ENCODE data around the gene TNFRSF18. TPM values are rescaled to one million over a fixed set of nuclear protein-coding genes. Genes with fewer than 3 reads are reported as not detected.
A peak's percentile ranks its signal among the peaks of the same experiment; 100 is the strongest.

The TNFRSF18 gene
- total RNA-seq, 1 donor from 2014 or later = not detected

GRCh38 chr1:1240822-1241587 lies 34.6 kb upstream of the TNFRSF18 start:
- no peak for DNase-seq

DNA sequence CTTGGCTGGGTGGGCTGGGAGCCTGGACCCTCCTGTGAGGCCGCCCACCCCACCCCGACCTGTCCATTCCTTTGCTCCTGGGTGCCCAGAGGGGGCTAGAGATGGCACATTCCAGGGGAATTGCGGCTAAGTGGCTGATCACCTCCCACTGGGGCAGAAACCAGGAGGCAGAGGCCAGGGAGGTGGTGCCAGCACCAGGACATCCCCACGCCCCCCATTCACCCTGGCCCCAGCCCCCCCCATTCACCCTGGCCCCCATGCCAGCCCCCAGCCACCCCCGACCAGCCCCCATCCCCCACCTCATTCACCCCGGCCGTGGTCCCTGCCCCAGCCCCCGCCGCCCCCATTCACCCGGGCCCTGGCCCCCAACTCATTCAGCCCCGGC lies 33.9 kb upstream of the TNFRSF18 start:
- no peak for DNase-seq

GRCh38 chr1:1239614-1240347 lies 33.4 kb upstream of the TNFRSF18 start:
- DNase-seq = no peak

DNA sequence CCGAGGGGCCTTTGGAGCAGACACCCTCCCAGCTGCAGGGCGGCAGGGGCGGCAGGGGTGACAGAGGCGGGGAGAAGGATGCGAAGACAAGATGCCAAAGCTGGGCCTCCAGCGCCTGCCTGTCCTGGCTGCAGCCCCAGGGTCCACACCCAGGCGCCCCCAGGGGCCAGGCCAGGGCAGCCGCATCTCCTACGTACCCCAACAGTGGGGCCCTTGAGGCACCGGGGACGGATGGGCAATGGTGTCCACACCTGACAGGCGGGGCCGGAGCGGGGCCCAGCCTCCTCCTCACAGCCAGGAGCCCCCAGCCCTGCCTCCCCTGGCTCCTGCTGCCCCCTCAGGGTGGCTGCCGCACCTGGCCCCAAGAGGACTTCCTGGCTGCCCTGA lies 32.8 kb upstream of the TNFRSF18 start:
- no peak for DNase-seq

DNA sequence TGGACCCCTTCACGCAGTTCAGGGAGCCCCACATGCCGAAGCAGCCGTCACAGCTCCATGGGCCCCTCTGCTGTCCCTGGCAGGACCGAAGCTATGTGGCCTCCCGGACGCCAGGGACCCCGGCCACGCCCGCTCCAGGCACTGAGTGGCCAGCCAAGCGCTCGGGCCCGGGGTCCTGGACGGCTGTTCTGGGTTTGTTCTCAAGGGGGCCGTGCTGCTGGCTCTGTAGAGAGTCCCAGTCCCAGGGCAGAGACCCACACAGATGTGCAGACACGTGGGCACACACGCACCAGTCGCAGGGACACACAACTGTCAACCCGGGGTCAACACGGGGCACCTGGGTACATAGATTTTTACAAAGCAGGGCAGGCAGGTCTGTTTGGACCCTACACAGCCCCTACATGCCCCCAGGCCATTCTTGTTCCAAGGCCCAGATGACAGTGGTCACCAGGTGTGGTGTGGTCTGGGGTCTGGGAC lies 32.3 kb upstream of the TNFRSF18 start:
- DNase-seq = no peak

DNA sequence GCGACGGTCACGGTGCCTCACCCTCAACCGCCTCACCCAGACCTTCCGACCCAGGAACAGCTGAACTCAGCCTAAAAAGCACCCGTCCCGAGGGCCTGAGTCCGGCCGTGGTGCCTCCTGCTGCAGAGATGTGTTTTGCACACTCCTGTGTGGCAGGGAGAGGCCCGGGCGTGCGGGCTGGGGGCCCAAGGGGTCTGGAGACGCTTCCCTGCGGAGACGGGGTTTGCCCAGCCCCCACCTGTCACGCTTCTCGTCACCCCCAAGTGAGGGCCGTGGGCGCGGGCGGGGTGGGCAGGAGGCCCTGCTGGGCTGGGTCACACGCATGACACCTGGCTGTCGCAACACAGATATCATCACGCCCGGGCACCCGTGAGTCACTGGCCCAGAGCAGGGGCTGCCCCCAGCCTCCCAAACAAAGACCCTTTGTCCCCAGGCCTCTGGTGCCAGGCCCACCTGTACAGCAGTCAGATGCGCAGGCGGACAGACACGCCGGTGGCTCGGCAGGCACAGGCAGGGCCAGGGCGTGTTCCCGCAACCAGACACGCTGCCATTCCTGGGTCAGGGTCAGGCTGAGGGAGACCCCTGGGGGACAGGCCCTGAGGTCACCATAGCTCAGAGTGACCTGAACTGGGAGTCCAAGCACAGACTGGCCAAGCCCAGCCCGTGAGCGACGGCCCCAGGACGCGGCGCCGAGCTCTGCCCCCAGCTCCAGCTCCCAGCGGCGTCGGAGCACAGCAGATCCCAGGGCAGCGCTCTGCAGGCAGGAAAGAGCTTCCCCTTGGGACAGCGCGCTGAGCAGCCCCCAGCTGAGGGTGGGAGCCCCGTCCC lies 31.7 kb upstream of the TNFRSF18 start:
- no peak for DNase-seq

- DNase-seq = no peak
These were observed 30.8 kb upstream of the TNFRSF18 start for GRCh38 chr1:1236945-1237873.

DNA sequence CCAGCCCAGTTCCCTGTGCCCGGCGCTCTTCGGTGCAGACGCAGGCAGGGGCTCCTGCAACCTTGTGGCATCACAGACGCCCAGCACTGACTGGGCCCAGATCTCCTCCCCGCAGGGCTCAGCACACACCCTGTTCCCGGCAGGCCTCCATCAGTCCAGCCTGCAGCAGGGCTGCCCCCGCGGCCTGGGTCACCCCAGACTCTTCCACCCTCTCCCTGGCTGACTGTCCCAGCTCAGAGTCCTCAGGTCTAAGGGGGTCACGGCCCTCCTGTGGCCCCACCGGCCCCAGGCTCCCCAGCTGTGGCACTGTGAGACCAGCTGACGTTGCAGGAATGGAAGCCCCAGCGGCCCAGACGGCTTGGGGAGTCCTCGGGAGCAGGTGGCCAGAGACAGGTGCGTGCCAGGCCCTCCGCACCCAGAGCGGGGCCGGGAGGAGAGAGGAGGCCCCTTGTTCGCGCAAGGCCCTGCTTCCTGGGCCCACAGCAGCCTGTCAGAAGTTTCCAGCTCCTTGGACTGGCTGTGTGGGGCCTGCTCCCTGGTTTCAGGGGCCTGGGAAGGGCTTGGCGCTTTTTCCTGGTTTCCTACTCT lies 29.9 kb upstream of the TNFRSF18 start:
- DNase-seq = no peak

DNA sequence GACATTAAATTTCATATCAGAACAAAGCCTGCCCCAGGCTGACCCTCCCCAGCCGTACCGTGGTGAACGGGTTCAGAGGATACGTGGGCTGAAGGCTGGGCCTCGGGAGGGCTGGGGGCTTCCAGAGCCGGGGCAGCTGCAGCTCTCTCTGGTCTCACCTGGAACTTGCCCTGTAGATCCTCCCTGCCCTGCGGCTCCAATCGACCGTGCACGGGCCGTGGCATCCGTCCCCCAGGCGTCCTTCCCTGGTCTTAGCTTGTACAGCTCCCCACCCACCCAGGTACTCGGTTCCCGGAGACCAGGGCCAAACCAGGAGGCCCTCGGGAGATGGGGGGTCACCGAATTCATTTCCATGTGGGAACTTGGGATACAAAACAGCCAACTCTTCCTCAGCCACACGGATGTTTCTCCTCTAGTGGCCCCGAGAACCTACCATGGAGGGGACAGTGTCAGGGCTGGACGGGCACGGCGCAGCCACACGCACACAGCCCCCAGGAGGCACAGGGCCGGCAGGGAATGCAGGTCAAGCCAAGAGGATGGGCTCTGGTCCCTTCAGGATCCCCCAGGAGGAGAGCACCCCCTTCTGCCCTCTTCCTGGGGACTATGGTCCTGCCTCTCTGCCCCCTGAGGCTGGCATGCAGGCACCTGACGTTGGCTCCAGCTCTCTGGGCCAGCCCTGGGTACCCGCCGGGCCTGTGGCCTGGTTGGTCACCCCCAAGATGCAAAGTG lies 28.8 kb upstream of the TNFRSF18 start:
- no peak for DNase-seq

DNA sequence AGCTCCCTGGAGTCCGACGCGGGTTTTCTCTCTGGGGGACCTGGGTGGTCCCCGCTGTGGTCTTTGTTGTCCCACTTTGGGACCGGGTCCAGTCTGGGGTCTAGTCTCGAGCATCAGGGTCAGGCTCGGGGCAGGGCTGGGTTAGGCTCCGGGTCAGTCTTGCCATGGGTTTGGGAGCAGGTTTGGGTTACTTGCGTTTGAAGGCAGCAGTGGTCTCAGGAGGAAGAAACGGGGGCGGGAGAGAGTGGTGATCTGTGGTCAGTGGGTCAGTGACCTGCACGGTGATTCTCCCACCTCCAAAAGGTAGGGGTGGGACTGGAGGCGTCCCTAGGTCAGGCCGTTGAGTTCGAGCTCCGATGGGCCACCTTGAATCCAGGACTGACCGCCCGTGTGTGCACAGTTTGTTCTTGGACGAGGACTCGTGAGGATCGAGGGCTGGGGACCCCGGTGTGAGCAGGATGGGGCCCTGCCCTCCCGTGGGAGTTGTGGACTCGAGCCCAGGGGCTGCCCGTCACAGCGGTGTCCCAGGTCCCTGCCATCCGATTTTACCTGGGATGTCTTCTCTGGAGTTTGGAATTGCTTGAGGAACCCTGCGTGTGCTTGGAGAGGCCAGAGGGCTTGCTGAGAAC lies 27.9 kb upstream of the TNFRSF18 start:
- no peak for DNase-seq

- no peak for DNase-seq
These were observed 27.1 kb upstream of the TNFRSF18 start for GRCh38 chr1:1233567-1233892.

DNA sequence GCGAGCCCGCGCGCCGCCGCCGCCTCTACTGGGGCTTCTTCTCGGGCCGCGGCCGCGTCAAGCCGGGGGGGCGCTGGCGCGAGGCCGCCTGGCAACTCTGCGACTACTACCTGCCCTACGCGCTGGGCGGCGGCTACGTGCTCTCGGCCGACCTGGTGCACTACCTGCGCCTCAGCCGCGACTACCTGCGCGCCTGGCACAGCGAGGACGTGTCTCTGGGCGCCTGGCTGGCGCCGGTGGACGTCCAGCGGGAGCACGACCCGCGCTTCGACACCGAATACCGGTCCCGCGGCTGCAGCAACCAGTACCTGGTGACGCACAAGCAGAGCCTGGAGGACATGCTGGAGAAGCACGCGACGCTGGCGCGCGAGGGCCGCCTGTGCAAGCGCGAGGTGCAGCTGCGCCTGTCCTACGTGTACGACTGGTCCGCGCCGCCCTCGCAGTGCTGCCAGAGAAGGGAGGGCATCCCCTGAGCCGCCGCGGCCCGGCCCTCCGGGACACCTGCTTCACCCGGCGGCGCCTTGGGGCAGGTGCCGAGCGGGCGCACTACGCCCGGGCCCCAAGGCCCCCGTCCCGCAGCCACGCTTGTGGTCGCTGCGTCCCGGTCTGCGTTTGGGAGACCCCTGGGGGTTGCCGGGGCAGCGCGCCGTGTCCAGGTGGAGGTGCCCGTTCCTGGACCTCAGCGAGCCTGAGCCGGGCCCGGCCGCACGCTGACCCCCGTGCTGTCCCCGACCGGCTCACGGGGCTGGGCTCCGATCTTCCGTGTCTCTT lies 26.6 kb upstream of the TNFRSF18 start:
- DNase-seq = no peak

DNA sequence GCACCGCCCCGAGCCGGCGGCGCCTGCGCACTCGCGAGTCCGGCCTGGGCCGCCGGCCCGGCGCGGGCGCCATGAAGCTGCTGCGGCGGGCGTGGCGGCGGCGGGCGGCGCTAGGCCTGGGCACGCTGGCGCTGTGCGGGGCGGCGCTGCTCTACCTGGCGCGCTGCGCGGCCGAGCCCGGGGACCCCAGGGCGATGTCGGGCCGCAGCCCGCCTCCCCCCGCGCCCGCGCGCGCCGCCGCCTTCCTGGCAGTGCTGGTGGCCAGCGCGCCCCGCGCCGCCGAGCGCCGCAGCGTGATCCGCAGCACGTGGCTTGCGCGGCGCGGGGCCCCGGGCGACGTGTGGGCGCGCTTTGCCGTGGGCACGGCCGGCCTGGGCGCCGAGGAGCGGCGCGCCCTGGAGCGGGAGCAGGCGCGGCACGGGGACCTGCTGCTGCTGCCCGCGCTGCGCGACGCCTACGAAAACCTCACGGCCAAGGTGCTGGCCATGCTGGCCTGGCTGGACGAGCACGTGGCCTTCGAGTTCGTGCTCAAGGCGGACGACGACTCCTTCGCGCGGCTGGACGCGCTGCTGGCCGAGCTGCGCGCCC lies 25.9 kb upstream of the TNFRSF18 start, which contains the start of gene B3GALT6:
Gene B3GALT6, plus strand, starts transcription at position 30 of the 588 bp plus-strand sequence. Its CDS starts 42 bp downstream, at position 72.
- DNase-seq = no peak

GRCh38 chr1:1231400-1232207 lies 25.2 kb upstream of the TNFRSF18 start, which contains the start of gene SDF4:
SDF4 (minus strand) TSS chr1:1232001; CDS start chr1:1228772, 3,229 bp downstream.
- peak; percentile 91 for DNase-seq

GRCh38 chr1:1230656-1231399 lies 24.4 kb upstream of the TNFRSF18 start:
- no peak for DNase-seq

DNA sequence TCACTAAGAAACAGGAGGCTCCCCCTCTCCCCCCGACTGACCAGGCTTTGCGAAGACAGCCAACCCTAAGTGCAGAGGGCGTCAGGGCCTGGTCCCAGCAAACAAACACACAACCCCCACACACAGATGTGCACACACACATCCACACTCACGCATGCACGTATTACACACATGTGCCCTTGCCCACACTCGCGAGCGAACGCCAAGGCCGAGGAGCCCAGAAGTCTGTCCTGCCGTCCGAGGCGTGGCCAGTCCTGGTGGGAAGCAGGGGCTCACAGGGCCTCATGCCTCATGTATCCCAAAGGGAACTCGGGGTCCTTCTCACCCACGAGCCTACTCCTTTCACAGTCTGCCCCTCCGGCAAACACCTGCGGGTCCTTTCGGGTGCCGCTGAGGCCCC lies 23.4 kb upstream of the TNFRSF18 start:
- no peak for DNase-seq

All from occipital lobe (tissue), 2 donors.